Tibial nerve (tissue), 4 donors: ENCODE data around the gene ST3GAL2.

ENCODE experiments used
- CTCF ChIP-seq, 5 experiments: fragments of 200-600 bp in 3 of 5; fragments of 450-650 bp in 2 of 5; sonication (generic) in 3 of 5; IDR thresholded peaks; one replicate each; pipeline ENCODE4 v1.5.1; 2016 to 2019; ENCODE audit warnings: antibody characterized with exemption in 5 of 5, mild to moderate bottlenecking in 3 of 5, moderate library complexity in 2 of 5
- EP300 ChIP-seq, 2 donors: sonication (generic); formaldehyde crosslinking; IDR thresholded peaks; one replicate each; pipeline ENCODE4 v1.6.1; 2017; ENCODE audit warnings: antibody characterized with exemption in 2 of 2, mild to moderate bottlenecking in 1 of 2
- POLR2A ChIP-seq, 2 donors: fragments of 450-650 bp; IDR thresholded peaks; one replicate each; pipeline ENCODE4 v1.6.1; 2017; ENCODE audit warnings: antibody characterized with exemption in 2 of 2, mild to moderate bottlenecking in 2 of 2, moderate library complexity in 2 of 2

GRCh38 chr16:70391446-70391845, 47.5 kb downstream of the ST3GAL2 start:
- no peak for TF ChIP-seq POLR2A (IDR thresholded peaks at IDR 0.05)
- TF ChIP-seq CTCF (IDR thresholded peaks at IDR 0.05), result no peak
- TF ChIP-seq EP300 (IDR thresholded peaks at IDR 0.05), result no peak
